GM21786 (cell line): Measurements from ENCODE around the gene SFR1.
"Not testable (repeated sequence)": the region's sequence is repeated elsewhere in the genome, so short reads cannot be mapped to it uniquely, and the experiment has no call there.

Experiments
- ATAC-seq: cut with Tn5 transposase; IDR thresholded peaks from one replicate; pipeline ENCODE4 v1.9.1; 2021; ENCODE audit not compliant: unreplicated experiment

The SFR1 gene

GRCh38 chr10:104170610-104171254 is 48.8 kb downstream of the SFR1 start:
- ATAC-seq = no peak

- not testable (repeated sequence) for ATAC-seq
Observed at GRCh38 chr10:104174136-104174535, 52.2 kb downstream of the SFR1 start.
